GM18498 (cell line): ENCODE measurements around the gene B3GAT1.

ENCODE experiments used
- ATAC-seq: cut with Tn5 transposase; IDR thresholded peaks from one replicate; pipeline ENCODE4 v1.9.1; 2021; ENCODE audit warnings: mild to moderate bottlenecking, moderate library complexity; ENCODE audit not compliant: unreplicated experiment

B3GAT1 gene

DNA sequence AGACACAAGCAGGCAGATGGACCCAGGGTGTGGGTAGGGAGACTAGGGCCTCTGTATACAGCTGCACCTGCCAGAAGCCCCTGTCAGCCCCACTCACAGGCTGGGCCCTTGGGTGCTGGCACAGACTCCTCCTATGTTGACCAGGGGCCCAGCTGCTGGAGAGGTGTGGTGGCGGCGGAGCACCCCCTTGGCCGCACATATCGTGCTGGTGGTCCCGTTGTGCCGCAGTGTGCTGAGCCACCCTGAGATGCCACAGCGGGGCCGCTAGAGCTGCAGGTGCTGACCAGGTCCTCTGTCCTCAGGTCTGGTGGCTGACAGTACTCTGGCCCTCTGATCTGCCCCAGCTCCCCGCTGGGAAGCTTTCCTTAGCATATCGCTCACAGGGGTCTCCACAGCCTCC is 30.2 kb upstream of the B3GAT1 start:
- ATAC-seq, result no peak

DNA sequence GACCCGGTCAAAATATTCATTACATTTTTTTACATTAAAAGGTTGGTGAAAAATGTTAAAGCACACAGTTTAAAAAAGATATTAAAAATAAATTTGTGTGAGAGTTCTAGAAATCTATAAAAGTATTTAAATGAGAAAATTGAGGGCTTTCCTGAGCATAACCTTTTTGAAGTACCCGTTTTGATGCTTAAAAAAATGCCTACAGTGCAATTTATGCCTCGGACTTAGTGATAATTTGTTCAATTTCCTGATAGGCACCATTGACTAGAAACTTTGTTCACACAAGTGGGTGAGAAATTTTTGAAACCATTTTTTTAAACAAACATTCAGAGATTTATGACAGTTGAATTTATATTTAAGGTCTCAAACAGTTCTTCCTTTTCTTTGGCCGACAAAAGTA is 29.7 kb upstream of the B3GAT1 start:
- ATAC-seq, result no peak

DNA sequence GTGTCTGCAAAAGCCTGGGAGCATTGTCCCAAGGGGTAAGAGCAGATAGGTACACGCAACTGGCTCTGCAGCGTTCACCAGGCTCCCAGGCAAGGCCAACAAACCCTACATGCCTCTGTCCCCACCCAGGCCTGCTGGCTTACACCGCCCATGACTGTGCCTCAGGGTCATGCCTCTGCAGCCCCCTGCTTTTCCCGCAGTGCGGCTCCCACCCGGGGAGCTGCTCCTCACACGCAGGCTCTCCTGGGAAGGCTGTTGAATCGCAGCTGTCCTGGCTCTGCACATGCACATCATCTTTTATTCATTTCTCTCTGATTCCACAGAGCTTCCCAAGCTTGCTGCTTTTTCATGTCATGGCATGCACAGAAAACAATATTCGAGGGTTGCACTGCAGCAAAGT is 29.2 kb upstream of the B3GAT1 start:
- no peak for ATAC-seq

DNA sequence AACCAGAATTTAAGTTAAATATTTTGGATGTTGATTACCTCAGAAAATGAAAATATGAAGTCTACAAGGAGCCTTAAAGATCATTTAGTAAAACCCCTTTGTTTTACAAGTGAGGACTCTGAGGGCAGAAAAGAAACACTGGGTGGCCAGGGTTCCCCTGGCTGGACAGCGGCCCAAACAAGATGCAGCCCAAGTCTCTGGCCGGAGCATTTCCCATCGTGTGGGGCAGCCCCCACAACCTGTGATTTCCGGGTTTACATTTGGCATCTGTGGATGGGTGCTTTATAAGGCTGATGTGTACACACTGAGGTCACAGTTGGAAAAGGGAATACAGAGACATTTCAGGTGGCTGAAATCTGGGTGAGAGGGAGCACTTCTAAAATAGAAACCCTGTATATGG is 28.8 kb upstream of the B3GAT1 start:
- ATAC-seq, result no peak

DNA sequence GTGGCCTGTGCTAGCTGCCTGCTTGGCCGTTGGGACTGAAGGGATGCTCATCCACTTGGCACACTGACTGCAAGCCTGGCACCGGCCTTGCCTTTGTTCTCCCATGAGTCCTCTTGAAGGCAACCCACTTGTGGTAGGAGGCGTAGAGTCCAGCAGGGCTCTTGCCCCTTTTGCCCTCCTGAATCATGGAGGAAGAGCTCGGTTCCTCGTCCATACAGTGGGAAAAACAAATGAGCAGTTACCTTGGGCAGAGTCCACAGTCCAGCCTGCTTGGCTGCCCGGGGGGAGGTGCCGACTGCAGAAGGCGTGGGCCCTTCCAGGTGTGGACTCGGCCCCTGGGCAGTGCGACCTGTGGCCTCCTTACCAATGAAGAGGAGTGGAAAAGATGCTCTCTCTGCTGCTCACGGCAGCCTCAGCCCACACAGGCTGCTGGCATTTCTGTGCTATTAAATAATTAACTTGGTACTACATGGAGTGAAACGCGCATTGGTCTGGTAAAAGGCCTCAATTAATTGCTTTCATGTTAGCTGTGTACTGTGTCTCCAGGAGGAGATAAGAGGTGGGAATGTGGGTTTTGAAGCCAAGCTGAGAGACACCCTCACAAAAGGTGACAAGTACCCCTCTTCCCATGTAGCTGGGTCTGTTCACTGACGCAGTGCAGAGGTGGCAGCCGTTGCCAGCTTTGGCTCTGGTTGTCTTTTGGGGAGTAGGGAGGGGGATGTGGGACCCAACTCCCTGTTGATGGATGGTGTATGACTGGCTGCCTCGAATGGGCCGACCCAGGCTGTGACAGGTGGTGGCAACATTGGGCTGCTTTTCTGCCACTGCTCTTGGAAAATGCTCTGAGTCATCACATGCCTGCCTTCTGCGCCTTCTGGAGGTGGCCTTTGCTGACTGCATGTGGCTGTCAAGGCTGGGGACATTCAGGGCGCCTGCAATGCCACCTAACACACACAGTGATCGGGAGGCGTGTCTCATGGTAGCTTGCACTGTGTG is 26.8 kb upstream of the B3GAT1 start:
- ATAC-seq, result no peak

DNA sequence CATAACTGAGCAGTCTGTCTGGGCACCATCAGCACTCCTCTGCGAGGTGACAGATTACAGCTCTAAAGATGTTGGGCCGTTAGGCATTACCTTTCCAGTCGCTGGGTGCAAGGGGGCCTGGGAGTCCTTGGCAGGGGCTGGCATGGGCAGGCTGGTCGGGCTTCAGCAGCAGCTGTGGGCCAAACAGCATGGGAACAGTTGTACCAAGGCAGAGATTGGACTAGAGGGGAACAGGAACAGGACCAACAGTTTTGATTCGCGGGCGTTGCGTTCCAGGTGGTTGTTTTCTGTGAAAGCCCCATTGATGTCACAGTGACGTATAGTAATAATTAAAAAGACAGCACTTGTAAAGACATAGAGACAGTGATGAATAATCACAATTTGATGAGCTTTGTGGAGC is 25.8 kb upstream of the B3GAT1 start:
- no peak for ATAC-seq

DNA sequence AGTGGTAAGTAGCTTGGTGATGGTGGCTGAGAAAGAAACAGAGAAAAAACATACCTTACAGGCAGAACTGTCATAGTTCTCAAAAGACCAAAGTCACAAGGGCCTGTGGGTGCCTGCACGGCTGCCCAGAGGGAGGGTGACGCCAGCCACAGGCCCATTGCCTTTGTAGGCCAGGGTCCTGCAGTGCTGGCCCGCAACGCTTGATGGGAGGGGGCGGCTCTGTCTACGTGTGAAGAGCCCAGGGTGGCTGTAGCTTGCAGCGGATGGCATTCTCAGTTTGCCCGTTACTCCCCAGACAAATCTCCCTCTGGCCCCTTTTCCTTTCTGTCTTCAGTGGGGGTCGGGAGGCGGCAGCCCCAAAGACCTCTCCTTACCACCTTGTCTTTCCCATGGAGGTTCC is 24.7 kb upstream of the B3GAT1 start:
- no peak for ATAC-seq

DNA sequence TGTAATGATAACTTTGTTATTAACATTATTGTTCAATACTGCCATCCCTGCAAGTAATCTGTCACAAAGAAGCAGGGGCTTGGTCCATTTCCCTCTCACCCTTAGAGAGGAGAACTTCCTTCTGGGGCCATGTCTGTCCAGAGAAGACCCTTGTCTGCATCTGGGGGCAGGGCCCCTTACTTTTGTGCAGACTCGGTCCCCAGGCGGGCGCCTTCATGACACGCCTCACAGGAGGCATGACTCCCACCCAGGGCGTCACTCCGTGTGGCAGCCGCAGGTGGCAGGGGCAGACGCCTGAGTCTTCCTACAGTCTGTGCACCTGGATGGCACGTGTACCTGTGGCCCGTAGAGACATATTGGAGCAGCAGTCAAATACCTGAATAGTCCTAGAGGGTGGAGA is 21.8 kb upstream of the B3GAT1 start:
- ATAC-seq, result no peak

DNA sequence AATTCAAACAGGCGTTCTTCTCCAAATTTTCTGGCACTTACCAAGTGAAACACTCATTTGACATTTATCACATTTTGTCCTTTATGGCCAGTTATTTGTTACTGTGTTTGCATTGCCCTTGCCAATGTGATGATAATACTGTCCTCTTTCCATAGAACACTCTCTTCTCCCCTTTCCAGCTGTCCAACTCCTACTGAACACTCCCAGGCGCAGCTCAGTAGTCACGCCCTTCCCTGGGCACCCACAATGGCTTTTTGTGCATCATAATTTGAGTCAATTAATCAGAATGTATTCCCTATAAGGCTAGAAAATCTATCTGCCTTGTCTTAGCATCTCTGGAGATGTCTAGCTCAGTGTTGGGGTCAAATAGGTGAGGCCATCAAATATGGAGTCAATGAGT is 21.2 kb upstream of the B3GAT1 start:
- ATAC-seq, result no peak

DNA sequence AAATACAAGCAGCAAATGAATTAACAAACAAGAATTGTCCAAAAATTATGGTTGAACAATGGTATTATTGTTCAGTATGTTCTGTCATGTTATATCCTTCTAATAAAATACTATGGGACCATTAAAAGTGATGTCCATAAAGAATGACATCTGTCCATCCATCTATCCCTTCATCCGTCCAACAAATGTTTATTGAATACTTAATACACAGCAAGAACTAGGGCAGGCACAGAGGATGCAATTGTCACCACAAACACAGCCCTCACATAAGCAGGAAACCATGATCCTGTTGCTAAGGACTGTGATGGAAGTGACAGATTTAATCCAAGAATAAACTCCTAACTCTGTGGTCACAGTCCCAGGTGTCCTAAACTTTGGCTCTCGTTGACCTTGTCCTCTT is 20.7 kb upstream of the B3GAT1 start:
- no peak for ATAC-seq

DNA sequence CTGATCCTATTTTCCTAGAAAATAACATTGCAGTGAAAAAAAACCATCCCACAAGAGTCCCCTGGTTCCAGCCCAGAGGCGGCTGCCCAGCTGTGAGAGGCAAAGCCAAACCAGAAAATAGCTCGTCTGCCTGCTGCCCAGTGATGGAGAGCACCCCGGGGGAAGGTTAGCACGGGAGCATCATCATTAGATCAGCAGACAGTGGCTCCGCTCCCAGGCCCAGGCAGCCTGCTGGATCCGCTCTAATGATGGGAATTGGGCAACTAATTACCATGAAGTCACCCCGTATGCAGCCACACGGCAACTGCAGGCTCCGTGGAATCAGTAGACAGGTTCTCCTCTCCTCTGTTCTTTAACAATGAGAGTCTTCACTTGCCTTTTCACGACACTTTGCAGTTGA is 17.1 kb upstream of the B3GAT1 start:
- ATAC-seq, result no peak

DNA sequence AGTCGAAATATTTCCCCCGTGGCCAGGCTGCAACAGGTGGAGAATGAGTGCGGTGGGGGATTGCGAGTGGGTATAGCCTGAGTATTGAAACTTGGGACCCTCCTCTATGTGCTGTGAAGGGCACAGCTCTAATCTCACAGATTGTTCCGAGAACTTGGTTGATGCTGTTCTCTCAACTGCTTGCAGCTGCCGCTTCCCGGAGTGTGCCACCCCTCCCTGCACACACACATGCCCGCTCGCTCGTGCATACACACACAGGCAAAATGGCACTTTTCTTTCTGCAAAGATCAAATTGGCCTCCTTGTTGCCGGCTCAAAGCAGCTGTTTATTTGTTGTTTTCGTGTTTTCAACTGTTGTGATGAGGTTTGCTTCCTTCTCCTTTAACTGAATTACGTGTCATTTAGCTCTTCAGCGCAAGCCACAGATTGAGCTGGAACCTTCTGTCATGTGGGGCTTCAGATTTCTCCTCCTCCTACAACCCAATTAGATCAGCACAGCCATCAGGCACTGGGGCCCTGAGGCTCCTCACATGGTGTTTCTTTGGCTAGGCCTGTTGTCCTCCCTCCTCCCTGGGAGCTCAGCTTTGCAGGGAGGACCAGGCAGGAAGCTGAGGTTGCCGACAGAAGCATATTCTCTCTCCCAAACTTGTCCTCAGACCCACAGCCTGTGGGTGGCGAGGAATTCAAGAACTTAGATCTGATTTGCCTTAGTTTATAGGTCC is 13.9 kb upstream of the B3GAT1 start:
- no peak for ATAC-seq

DNA sequence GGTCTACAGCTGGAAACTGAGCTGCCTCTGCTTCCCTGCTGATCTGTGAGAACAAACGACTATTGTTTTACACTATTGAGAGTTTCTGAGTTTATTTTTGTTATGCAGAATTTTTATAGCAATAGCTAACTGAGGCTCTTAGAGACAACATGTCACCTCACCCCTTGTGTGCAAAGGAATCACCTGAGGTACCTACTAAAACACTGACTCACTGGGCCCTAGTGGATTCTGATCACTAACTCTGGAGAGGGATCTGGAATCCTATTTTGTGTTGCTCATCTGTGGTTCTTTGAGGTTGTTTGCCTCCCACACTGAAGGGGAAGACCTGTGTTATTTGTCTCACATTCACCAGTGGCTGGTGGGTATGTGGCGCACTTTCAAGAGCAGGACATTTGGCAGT is 13.4 kb upstream of the B3GAT1 start:
- ATAC-seq, result no peak

DNA sequence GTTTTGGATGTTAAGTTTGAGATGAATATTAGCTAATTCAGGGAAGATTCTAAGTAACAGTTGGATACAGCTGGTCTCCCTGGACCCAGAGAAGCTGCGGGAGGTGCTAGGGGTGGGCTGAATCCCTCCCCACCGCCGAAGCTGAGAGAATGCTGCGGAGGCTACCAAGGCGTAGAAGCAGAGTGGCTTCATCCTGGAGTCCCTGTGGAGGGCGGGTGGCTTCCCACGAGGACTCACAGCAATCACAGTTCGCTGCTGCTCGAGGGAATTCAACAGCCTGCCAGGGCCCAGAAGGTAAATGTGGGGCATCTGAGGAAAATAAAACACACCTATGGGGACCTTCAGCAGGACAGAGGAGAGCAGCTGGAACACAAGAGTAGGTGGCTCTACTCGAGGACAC is 11.1 kb upstream of the B3GAT1 start:
- no peak for ATAC-seq

DNA sequence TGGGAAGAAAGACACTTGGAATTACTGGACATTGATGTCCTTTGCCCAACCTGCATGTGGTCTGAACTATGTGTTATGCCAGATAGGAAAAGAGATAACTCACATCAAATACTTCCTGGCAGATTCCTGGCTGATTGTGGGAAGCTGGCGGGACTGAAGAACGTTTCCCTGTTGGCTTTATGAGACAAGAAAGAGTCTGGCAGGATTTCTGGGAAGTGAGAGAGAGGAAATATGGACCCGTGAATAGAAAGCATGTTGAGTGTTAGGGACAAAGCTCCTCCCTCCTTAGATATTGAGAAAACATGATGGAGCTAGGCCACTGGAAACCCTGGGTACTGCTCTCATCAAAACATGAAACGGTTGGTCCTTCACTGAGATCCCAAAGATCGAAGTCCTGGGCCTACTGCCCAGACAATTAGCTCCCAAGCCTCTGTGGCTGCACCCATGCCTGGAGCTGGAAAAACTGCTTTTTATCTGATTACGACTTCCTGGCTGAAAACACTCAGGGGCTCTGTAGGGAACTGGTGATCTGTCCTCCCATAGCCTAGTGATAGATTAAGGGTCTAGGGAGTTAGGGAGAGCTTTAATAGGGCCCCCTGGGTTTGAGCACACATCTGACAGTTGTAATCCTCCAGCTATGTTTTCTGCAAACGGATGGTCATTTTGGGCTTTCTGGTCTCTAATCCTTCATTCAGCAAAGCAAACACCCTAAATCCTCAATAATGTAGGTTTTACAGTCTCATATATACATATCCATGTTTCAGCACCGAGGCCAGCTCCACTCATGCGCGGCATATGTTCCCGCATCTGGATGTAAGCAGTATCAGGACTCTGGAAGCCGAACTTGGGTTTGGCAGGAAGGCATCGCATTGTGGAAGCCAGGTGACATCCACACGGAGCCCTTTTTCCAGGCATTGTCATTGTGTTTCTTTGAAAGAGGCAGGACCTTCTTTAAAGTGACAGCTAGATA is 6.1 kb upstream of the B3GAT1 start:
- no peak for ATAC-seq

DNA sequence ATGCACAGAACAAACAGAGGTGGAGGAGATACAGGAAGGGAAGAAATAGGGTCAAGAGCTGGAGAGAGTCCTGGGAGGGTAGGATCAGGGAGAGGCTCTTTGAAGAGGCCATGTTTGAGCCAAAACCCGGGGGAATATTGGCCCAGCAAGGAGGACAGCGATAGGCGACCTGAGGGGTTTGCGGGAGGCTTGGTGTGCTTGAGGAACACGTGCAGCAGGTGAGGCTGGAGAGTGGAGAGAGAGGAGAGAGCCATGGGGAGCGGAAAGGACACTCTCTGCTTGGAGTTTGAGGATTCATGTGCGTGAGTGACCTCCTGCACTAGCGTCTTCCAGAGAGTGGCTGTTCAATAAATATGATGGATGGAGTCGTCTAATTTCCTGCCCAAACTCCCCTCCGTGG is 4.7 kb upstream of the B3GAT1 start:
- ATAC-seq, result no peak

DNA sequence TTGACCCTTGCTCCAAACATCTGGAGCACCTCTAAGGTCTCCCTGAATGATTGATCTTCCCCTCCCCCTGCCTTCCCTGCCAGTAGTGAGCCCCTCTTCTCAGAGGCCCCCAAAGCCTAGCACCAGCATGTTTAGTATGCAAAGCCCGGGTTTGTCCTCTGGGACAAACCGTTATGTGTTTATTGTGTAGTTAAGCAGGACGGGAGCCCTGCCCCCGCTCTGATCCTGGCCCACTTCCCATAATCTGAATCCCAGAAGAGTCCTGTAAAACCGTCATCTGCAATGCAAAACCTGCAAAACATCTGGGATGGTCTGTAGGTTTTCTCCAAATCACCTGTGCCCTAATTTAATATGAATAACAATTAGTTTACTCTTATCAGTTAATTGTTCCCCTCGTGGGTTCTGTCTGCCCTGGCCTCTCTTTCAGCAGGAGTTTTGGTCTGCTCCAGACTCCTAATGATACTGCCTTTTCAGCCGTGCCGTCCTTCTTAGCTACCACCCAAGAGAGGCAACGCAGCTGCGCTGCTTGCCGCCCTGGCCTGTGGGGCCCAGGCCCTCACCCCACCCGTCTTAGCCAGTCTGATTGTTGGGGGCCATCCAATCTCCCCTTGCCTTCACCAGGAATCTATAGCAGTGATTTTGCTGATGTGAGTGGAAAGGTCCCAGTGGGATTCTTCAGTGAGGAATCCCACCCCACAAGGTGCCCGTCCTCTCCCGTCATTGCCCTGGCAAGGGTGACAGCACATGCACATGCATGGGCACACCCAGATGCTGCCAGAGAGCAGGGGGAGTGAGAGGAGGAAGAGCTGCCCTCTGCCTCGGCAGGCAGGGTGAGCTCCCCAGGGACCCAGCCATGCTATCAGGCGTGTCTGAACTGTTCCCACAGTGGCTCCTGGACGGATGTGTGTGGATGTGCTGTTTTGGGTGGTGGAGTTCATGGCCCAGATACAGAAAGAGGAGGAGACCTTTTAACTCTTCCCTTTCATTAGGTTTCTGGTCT is 3.0 kb upstream of the B3GAT1 start:
- no peak for ATAC-seq

DNA sequence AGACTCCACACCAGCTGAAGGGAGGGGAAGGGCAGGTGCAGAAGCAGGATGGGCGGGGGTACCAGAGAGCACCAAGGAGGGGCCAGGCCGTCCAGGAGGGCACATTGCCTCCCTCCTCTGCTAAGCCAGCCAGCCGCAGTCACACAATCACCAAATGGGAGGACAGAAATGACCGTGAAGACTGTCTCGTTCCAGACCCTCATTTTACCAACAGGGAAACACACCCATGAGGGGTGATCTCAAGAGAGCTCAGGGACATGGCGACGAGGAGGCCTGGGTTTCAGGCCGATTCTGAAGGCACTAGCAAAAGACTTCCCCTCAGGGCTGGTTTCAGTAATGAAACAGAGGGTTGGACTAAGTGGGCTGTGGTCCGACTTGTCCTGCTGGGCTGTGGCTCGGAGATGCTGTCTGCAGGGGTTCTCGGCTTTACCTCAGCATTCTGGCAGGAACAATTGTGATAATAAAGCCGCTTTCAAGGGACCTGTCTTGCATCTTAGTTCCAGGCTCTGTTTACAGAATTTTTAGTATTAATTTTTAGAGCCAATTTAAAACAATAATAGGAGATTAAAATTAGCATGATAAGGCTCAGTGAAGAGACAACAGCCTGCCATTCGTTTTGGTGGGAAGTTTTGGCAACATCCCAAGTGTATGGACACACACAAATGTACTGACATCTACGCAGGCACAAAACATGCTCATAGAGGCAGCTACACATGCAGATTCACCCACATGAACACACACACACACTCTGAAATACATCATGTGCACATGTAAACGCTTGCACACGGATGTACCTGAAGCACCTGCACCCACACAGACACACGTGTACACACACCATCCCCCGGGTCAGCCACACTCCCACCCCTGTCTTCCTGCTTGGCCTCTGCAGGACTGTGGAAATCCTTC is 2.0 kb upstream of the B3GAT1 start:
- no peak for ATAC-seq
